Tibial nerve (tissue), 4 donors: Measurements from ENCODE around the gene FGGY.

Experiments used
- EP300 ChIP-seq, 2 donors: sonication (generic); formaldehyde crosslinking; IDR thresholded peaks; one replicate each; pipeline ENCODE4 v1.6.1; 2017; ENCODE audit warnings: antibody characterized with exemption in 2 of 2, mild to moderate bottlenecking in 1 of 2
- POLR2A ChIP-seq, 2 donors: fragments of 450-650 bp; IDR thresholded peaks; one replicate each; pipeline ENCODE4 v1.6.1; 2017; ENCODE audit warnings: antibody characterized with exemption in 2 of 2, mild to moderate bottlenecking in 2 of 2, moderate library complexity in 2 of 2
- TF ChIP-seq, protein P1 (sequence below), 5 experiments: fragments of 200-600 bp in 3 of 5; fragments of 450-650 bp in 2 of 5; sonication (generic) in 3 of 5; IDR thresholded peaks; one replicate each; pipeline ENCODE4 v1.5.1; 2016 to 2019; ENCODE audit warnings: antibody characterized with exemption in 5 of 5, mild to moderate bottlenecking in 3 of 5, moderate library complexity in 2 of 5

DNA sequence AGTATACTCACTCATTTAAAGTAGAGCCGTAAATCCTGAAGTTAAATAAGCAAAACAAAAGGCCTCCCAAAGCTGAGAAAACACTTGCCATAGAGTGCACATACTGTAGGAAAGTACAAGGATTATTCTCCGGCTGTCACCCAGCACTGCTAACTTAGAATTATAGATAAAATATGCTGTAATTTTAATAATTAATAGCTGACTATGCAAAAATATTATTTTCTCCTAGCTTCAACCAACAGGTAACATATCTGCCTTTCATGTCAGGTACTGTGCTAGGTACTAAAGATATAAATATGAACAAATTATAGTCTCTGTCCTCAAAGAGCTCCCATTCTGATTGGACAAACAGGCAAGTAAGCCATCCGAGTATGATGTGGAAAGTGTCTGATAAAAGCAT, 233.2 kb downstream of the FGGY start:
- TF ChIP-seq, protein P1, sequence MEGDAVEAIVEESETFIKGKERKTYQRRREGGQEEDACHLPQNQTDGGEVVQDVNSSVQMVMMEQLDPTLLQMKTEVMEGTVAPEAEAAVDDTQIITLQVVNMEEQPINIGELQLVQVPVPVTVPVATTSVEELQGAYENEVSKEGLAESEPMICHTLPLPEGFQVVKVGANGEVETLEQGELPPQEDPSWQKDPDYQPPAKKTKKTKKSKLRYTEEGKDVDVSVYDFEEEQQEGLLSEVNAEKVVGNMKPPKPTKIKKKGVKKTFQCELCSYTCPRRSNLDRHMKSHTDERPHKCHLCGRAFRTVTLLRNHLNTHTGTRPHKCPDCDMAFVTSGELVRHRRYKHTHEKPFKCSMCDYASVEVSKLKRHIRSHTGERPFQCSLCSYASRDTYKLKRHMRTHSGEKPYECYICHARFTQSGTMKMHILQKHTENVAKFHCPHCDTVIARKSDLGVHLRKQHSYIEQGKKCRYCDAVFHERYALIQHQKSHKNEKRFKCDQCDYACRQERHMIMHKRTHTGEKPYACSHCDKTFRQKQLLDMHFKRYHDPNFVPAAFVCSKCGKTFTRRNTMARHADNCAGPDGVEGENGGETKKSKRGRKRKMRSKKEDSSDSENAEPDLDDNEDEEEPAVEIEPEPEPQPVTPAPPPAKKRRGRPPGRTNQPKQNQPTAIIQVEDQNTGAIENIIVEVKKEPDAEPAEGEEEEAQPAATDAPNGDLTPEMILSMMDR (IDR thresholded peaks at IDR 0.05), result no peak
- TF ChIP-seq EP300 (IDR thresholded peaks at IDR 0.05) (no peak), POLR2A (IDR thresholded peaks at IDR 0.05) (no peak)
